T-helper 17 cell (primary cell): ENCODE data around the gene MRPL1. TPM values are rescaled to one million over a fixed set of nuclear protein-coding genes. Genes with fewer than 3 reads are reported as not detected.

Source experiments
- ATAC-seq: fragments of 150-1000 bp; cut with Tn5 transposase; 2 replicates; pipeline ENCODE4 v1.10.0; 2021; ENCODE audit warnings: mild to moderate bottlenecking, moderate library complexity
- DNase-seq, 3 donors: peaks; one replicate each; pipeline versions ENCODE4 v3.0.0 to v3.0.0-alpha.2; 2020 to 2021
- H3K9me3 ChIP-seq: one replicate; pipeline ENCODE4 v1.7.0; 2013; ENCODE audit warnings: low read length, mild to moderate bottlenecking; ENCODE audit not compliant: control insufficient read depth, poor library complexity, severe bottlenecking
- H3K27ac Mint-ChIP-seq: one replicate; pipeline ENCODE4 v1.8.0; 2022; ENCODE audit warnings: mild to moderate bottlenecking, moderate library complexity, mixed read lengths
- H3K27me3 Mint-ChIP-seq: one replicate; pipeline ENCODE4 v1.8.0; 2022; ENCODE audit warnings: mixed read lengths
- H3K36me3 Mint-ChIP-seq: one replicate; pipeline ENCODE4 v1.8.0; 2022; ENCODE audit warnings: low read depth, mixed read lengths
- H3K4me1 Mint-ChIP-seq: one replicate; pipeline ENCODE4 v1.8.0; 2022; ENCODE audit warnings: mild to moderate bottlenecking, mixed read lengths
- H3K4me3 Mint-ChIP-seq: one replicate; pipeline ENCODE4 v1.8.0; 2022; ENCODE audit warnings: mild to moderate bottlenecking, moderate library complexity, mixed read lengths
- total RNA-seq, 4 donors: library from RNA in 2 of 4; stranded (reverse) in 2 of 4; gene quantifications; one replicate each; pipeline ENCODE4 v1.2.3 and lab custom pipeline; 2022 to 2026

The MRPL1 gene
- total RNA-seq, 2 donors from 2014 or later = 15.4 to 19.0 TPM

- no peak overlapping the region for H3K27ac Mint-ChIP-seq
- ATAC-seq (no peak), DNase-seq (no peak)
- H3K36me3 Mint-ChIP-seq = peaks cover 3% of the 10 kb centered on the region
- peaks cover 64% of the 10 kb centered on the region for H3K27me3 Mint-ChIP-seq
- H3K9me3 ChIP-seq = no peaks in the 10 kb centered on the region
- no peak overlapping the region for H3K4me3 Mint-ChIP-seq
- peaks cover 3% of the 10 kb centered on the region for H3K4me1 Mint-ChIP-seq
These were observed 127.3 kb downstream of the MRPL1 start for GRCh38 chr4:77989968-77990367.

GRCh38 chr4:77990456-77990855, 127.8 kb downstream of the MRPL1 start:
- ATAC-seq = no peak

GRCh38 chr4:77990904-77991358, 128.3 kb downstream of the MRPL1 start:
- H3K27me3 Mint-ChIP-seq = peaks cover 64% of the 10 kb centered on the region
- ATAC-seq = no peak

More at GRCh38 chr4:77990456-77990855, 127.8 kb downstream of the MRPL1 start:
- DNase-seq = no peak
- no peaks in the 10 kb centered on the region for H3K9me3 ChIP-seq
- Mint-ChIP-seq H3K4me3 (no peak overlapping the region), H3K27me3 (peaks cover 64% of the 10 kb centered on the region), H3K36me3 (peaks cover 3% of the 10 kb centered on the region), H3K4me1 (peaks cover 3% of the 10 kb centered on the region), H3K27ac (no peak overlapping the region)

GRCh38 chr4:77992581-77992980, 130.0 kb downstream of the MRPL1 start:
- Mint-ChIP-seq H3K27ac (no peak overlapping the region), H3K4me1 (peaks cover 3% of the 10 kb centered on the region), H3K27me3 (peaks cover 62% of the 10 kb centered on the region), H3K4me3 (no peak overlapping the region), H3K36me3 (peaks cover 3% of the 10 kb centered on the region)
- ATAC-seq = no peak
- H3K9me3 ChIP-seq = no peaks in the 10 kb centered on the region
- DNase-seq = no peak

More at GRCh38 chr4:77990904-77991358, 128.3 kb downstream of the MRPL1 start:
- peaks cover 3% of the 10 kb centered on the region for H3K4me1 Mint-ChIP-seq
- H3K36me3 Mint-ChIP-seq = peaks cover 3% of the 10 kb centered on the region
- DNase-seq = no peak
- no peak overlapping the region for H3K4me3 Mint-ChIP-seq
- no peak overlapping the region for H3K27ac Mint-ChIP-seq
- no peaks in the 10 kb centered on the region for H3K9me3 ChIP-seq

- ATAC-seq (peak; percentile 32), DNase-seq (no peak)
- peaks cover 3% of the 10 kb centered on the region for H3K4me1 Mint-ChIP-seq
- no peaks in the 10 kb centered on the region for H3K36me3 Mint-ChIP-seq
- H3K9me3 ChIP-seq = no peaks in the 10 kb centered on the region
- no peak overlapping the region for H3K4me3 Mint-ChIP-seq
- peaks cover 49% of the 10 kb centered on the region for H3K27me3 Mint-ChIP-seq
- no peak overlapping the region for H3K27ac Mint-ChIP-seq
These were observed 131.6 kb downstream of the MRPL1 start for GRCh38 chr4:77994194-77994721.

GRCh38 chr4:77996076-77996475, 133.4 kb downstream of the MRPL1 start:
- ATAC-seq = no peak
- Mint-ChIP-seq H3K36me3 (no peaks in the 10 kb centered on the region), H3K27me3 (peaks cover 42% of the 10 kb centered on the region)

GRCh38 chr4:78001531-78001930, 138.9 kb downstream of the MRPL1 start:
- Mint-ChIP-seq H3K27ac (no peak overlapping the region), H3K4me3 (no peak overlapping the region)
- ATAC-seq = no peak

More at GRCh38 chr4:77996076-77996475, 133.4 kb downstream of the MRPL1 start:
- Mint-ChIP-seq H3K4me1 (peaks cover 3% of the 10 kb centered on the region), H3K27ac (no peak overlapping the region), H3K4me3 (no peak overlapping the region)
- no peak for DNase-seq
- no peaks in the 10 kb centered on the region for H3K9me3 ChIP-seq

GRCh38 chr4:78002260-78002659, 139.6 kb downstream of the MRPL1 start:
- H3K4me3 Mint-ChIP-seq = no peak overlapping the region
- DNase-seq (no peak), ATAC-seq (no peak)
- no peaks in the 10 kb centered on the region for H3K36me3 Mint-ChIP-seq
- H3K27ac Mint-ChIP-seq = no peak overlapping the region
- H3K4me1 Mint-ChIP-seq = no peaks in the 10 kb centered on the region
- peaks cover 17% of the 10 kb centered on the region for H3K27me3 Mint-ChIP-seq
- no peaks in the 10 kb centered on the region for H3K9me3 ChIP-seq

More at GRCh38 chr4:78001531-78001930, 138.9 kb downstream of the MRPL1 start:
- H3K9me3 ChIP-seq = no peaks in the 10 kb centered on the region
- no peak for DNase-seq
- Mint-ChIP-seq H3K36me3 (no peaks in the 10 kb centered on the region), H3K27me3 (peaks cover 18% of the 10 kb centered on the region), H3K4me1 (no peaks in the 10 kb centered on the region)

Other genes with a start within 250 kb of the MRPL1 start
- gene CNOT6L, start 43.5 kb upstream of the MRPL1 start, total RNA-seq = 100 to 1,000 TPM; 142 to 160 TPM
- not detected for gene FRAS1, start 194.5 kb downstream of the MRPL1 start, total RNA-seq